ENCODE data around the gene DNAJC24. TPM values are rescaled to one million over a fixed set of nuclear protein-coding genes. Genes with fewer than 3 reads are reported as not detected.

DNAJC24 gene
- polyA plus RNA-seq, 3 donors, result 17.7 to 26.6 (median 24.9) TPM

DNA sequence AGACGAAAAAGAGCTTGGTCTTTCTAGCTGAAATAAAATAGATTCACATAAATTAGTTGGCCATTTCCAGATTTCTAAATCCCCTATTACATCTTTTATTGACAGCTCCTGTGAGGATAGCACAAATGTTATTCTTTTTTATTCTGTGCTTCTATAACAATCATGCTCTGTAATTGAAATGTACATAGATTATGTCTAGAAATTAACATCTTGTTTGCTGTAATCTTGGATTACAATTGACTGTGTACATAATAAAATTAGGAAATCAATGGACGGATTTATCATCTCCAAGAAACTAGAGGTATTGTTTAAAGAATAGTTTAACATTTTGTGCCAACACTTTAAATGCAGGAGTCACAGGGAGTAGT is 108.5 kb downstream of the DNAJC24 start:
- no peak for DNase-seq

DNA sequence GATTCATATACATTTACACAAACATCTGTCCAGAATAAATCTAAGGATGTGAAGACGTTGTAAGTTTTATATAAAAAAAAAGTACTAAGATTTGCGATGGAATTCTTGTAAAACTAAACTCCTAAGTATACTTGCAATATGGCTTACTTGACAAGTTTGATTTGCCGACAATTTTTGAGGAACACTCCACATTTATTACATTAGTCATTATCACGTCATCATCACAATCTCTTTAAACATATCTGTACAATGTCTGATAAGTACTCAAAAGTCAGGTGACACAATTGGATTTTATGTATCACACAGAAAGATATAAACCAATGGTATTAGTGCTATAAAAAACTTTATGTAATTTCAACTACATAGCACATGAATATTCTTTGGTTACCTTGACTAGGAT is 109.4 kb downstream of the DNAJC24 start:
- no peak for DNase-seq

DNA sequence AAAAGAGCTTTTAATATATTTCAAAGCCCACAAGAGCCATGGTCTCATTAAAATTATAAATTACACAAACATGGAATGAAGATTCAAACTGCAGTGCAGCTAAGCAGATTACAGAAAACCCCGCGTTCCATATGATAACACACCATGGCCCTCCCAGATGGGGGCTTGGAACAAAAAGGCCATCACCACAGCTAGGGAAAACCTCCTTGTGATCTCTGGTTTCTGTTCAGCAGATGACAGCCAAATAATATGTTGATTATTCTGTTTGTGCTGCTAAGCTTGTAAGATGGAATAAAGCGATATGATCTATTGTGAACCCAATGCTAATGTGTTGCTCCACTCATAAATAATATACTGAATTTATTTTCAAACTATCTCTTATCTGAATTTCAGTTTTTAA is 111.3 kb downstream of the DNAJC24 start:
- DNase-seq, result no peak

Other genes starting within 250 kb of the DNAJC24 start
- gene DCDC1, start 121 bp upstream of the DNAJC24 start, polyA plus RNA-seq (ENCODE audit: insufficient read length in 3 of 3), result 1 to 10 TPM; 3.5 to 6.3 (median 6.1) TPM
- gene IMMP1L, start 139.8 kb downstream of the DNAJC24 start, polyA plus RNA-seq (ENCODE audit: insufficient read length in 3 of 3), result 10 to 100 TPM; 46.7 to 47.6 (median 47.6) TPM
- gene ELP4, start 139.9 kb downstream of the DNAJC24 start, polyA plus RNA-seq (ENCODE audit: insufficient read length in 3 of 3), result 10 to 100 TPM; 22.3 to 25.6 (median 22.8) TPM

All from renal pelvis (tissue), 4 donors.